ENCODE results near the gene GAPDH.

GRCh38 chr12:6555018-6555691 lies 20.8 kb downstream of the GAPDH start:
- TF ChIP-seq GLIS3 (CRISPR knock-in tag; IDR thresholded peaks at IDR 0.05) (no peak), TOX (CRISPR knock-in tag; IDR thresholded peaks at IDR 0.05; ENCODE audit: borderline replicate concordance) (no peak), PATZ1 (CRISPR knock-in tag; IDR thresholded peaks at IDR 0.05; ENCODE audit: borderline replicate concordance) (no peak), ZFP30 (CRISPR knock-in tag; IDR thresholded peaks at IDR 0.05) (no peak), CSDC2 (CRISPR knock-in tag; IDR thresholded peaks at IDR 0.05) (no peak), ZNF70 (CRISPR knock-in tag; IDR thresholded peaks at IDR 0.05) (no peak), CREB5 (CRISPR knock-in tag; IDR thresholded peaks at IDR 0.05; ENCODE audit: low read depth) (no peak), ZFP3 (CRISPR knock-in tag; IDR thresholded peaks at IDR 0.05) (no peak), ARNTL (CRISPR knock-in tag; IDR thresholded peaks at IDR 0.05; ENCODE audit: borderline replicate concordance, low read depth) (no peak), OSR1 (CRISPR knock-in tag; IDR thresholded peaks at IDR 0.05) (no peak), SNAI2 (CRISPR knock-in tag; IDR thresholded peaks at IDR 0.05) (no peak), ESRRG (CRISPR knock-in tag; IDR thresholded peaks at IDR 0.05) (no peak)
